Islet of Langerhans (tissue), 1 donor: Measurements from ENCODE around the gene ACAP3.

ENCODE experiments used
- FAIRE-seq: peaks from one replicate; lab custom pipeline; 2011; peaks lifted over from hg19 to GRCh38; lab: Jason Lieb, UNC

ACAP3 gene

DNA sequence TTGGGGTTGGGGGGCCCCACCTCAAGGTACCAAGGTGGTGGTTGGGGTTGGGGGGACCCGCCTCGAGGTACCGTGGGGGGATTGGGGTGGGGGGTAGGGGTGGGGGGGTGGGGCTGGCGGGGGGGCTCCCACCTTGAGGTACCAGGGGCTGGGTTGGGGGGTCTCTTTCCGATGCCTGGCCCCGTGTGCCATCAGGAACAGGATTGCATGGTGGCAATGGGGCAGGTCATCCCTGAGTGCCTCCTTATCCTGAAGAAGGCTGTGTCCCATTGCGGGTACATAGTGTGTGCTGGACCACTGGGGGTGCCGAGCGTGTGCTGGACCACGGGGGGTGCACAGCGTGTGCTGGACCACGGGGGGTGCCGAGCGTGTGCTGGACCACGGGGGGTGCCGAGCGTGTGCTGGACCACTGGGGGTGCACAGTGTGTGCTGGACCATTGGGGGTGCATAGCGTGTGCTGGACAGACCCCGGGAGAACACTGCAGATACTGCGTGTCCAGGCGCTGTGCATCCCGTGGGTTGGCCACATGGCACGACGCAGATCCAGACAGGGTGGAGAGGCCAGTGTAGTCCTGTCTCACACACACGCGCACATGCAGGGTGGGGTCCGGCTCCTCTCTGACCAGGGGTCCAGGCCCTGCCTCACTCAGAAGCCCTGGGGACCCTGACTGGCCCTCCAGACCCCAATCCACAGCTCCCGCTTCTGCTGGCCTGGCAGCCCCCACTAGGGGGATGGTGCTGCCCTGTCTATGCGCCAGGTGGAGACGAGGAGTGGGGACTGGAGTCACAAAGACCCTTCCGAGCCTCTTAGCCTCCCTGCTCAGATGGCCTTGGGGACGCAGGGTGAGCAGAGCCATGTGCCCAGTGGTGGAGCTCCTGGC, 23.3 kb downstream of the ACAP3 start:
- FAIRE-seq, result no peak

GRCh38 chr1:1283821-1284220, 23.9 kb downstream of the ACAP3 start:
- FAIRE-seq, result no peak

DNA sequence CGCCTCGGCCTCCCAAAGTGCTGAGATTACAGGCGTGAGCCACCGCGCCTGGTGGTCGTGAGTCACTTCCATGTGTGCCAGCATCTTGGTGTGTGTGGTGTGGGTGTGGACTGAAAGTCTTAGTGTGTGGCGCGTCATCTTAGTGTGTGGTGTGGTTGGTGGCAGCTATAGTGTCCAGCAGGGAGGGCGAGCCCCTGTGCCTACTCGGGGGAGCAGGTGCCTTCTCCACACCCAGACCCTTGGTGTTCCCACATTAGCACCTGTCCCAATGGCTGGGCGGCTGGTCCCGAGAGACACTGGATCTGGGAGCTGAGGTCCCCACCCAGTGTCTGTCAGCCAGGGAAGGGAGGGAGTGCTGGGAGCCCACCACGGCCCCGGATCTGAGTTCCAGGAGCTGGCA, 24.7 kb downstream of the ACAP3 start:
- FAIRE-seq, result no peak

- no peak for FAIRE-seq
These were observed 26.0 kb downstream of the ACAP3 start for GRCh38 chr1:1281533-1282321.

- FAIRE-seq, result no peak
These were observed 26.8 kb downstream of the ACAP3 start for GRCh38 chr1:1280782-1281481.

GRCh38 chr1:1279028-1279427, 28.7 kb downstream of the ACAP3 start:
- no peak for FAIRE-seq

GRCh38 chr1:1278620-1279019, 29.1 kb downstream of the ACAP3 start:
- FAIRE-seq, result no peak

DNA sequence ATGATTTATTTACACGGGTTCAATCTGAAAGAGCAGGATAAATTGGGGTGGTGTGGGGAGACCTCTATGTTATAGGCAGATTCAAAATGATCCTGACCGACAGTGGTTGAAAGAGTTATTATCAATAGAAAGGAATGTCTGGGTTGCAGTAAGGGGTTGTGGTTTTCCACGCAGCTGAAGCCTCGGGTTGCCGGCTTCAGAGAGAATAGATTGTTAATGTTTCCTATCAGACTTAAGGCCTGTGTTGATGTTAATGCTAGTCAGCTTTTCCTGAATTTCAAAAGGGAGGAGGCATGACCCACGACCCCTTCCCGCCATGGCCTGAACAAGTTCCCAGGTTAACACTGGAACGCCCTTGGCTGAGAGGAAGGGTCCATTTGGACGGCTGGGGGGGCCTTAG, 31.9 kb downstream of the ACAP3 start:
- no peak for FAIRE-seq

DNA sequence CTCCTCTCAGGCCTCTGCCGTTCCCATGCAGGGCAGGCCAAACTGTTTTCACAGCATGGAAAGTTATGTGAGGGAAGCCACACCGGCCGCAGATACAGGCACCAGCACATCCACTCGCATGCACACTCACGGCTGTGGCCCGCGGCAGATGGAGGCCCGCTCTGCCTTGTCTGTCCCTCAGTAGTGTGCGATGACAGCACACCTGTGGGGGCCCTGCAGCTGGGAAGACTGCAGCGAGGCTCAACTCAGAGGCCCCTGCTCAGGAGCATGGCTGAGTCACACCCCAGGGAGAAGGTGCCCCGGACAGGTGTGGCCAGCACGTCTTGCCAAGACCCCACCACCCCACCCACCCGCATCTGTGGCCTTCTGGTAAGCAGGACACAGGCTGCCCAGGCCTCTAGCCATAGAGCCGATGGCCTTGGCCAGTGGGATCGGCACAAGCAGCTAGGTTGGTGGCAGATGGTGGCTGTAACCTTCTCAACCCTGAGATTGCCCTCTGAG, 32.7 kb downstream of the ACAP3 start:
- FAIRE-seq, result no peak

DNA sequence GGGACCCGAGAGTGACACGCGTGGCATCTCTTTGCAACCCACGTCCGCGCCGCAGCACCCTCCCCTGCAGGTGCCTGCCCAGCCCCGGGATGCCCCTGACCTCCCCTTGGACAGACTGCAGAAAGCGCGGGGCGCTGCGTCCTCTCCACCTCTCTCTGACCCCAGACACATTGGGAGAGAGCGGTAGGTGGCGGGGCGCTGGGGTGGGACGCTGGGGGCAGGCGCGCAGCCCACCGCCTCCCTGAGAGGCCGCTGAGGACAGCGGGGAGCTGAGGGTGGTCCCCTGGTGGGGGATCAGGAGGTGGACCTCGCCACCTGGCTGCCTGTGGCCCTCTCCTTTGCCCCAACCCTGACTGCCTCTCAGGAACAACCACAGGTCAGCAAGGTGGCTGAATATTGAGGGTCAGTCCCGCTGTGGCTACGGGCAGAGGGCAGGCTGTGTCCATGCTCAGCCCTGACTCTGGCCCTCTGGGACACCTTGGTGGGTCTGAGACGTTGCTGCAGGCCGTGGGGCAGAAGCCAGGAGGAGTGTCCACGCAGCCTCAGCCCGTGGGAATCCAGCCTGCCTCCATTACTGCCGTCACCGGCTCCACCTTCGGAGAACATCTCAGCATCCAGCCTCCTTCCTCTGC, 33.3 kb downstream of the ACAP3 start:
- FAIRE-seq, result no peak

DNA sequence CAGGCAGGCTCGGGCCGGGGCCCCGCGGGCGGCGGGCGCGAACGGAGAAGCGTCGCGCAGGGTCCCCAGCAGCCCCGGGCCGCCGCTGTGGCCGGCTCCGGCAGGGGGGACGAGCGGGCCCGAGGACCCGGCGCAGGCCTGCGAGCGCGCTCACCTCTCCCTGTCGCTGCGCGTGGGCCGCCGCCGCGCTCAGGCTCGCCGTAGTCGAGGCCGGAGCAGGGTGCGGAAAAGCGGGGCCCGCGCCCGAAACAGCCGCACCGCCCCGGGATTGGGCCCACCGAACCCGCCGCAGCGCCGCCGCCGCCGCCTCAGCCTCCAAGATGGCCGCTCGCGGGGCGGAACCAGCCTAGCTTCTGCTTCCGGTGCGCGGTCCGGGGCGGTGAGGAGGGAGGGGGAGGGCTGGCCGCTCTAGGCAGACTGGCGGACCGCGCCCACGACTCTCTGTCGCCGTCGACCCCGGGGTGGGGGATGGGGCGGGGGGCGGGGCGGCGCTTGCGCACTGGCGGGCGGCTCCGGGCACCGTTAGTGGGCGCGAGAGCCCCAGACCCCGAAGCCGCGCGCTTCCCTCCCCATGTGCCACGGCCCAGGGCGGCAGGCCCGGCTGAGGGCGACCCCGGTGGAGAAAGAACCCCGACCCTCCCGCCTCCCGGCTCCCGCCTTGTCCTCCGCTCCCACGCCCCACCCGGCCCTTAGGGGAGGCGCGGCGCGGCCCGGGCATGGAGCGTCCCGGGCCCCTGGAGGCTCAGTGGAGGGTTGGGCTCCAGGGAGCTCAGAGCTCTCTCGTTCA, 34.0 kb downstream of the ACAP3 start, which contains the start of gene UBE2J2:
Gene UBE2J2 (minus strand): TSS at position 343 of the 787 bp plus-strand sequence. CDS start 5,862 bp downstream, outside the sequence.
- no peak for FAIRE-seq

DNA sequence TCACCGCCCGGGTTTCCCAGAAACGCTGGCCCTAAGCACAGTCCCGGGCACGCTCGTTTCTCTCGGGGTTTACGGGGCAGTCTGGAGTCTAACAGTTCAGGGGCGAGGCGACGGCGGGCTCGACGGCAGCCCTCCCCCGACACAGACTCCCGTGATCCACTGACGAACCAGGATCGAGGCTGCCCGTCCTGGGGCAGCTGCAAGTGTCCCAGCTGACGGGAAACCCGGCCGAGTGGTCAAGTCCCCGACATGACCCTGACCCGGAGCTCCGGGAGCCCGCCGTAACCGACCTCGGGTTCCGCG, 34.6 kb downstream of the ACAP3 start:
- FAIRE-seq, result no peak

DNA sequence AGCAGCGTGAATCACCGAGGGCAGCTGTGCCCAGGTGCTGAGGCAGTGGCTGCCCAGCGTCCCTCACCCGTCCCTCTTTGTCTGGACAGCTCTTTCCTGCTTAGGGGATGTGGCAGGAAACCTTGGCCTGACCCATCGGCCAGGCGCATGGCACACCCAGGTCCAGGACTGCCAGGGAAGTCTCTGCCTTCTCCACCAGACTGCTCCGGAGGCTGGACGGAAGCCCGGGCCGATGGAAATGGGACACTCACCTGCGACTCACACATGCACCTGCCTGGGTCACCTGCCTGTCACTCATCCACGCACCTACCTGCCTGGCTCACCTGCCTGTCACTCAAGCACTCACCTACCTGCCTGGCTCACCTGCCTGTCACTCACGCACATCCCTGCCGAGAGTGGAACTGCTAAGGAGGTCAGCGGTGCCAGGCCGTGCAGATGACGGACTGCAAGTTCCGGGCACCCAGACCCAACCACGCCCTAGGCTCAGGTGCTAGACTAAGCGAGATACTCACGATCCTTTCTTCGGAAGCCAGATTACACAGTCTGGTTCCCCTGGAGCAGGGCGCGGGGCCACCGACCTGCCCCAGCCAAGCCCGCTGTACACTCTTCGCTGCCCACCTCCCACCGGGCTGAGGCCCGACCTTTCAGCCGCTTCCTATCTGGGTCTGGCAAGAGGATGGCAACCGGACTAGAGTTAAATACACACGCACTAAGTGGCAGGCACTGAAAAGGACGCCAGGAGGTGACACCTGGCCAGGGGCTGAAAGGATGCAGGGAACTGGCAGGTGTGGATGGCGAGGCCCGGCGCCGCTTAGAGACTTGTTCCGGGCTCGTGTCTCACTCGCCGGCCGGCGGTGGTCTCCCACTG, 35.2 kb downstream of the ACAP3 start:
- FAIRE-seq, result no peak

DNA sequence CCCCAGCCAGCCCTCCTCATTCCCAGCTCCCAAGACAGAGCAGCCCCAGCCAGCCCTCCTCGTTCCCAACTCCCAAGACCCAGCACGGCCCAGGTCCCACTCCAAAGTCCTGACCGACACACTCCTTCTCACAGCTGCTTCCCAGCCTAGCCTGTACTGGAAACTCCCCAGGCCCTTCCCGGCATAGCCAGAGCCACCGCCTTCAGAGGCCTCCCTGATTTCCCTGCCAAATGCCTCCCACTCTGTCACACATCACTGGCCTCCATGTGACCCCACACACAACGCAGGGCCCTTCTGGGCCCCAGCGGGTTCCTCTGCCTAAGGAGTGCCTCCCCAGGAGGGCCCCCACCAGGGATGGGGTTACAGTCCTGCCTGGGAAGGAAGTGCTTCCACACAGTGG, 36.9 kb downstream of the ACAP3 start:
- FAIRE-seq, result no peak

- FAIRE-seq, result no peak
These were observed 39.4 kb downstream of the ACAP3 start for GRCh38 chr1:1268284-1268682.

DNA sequence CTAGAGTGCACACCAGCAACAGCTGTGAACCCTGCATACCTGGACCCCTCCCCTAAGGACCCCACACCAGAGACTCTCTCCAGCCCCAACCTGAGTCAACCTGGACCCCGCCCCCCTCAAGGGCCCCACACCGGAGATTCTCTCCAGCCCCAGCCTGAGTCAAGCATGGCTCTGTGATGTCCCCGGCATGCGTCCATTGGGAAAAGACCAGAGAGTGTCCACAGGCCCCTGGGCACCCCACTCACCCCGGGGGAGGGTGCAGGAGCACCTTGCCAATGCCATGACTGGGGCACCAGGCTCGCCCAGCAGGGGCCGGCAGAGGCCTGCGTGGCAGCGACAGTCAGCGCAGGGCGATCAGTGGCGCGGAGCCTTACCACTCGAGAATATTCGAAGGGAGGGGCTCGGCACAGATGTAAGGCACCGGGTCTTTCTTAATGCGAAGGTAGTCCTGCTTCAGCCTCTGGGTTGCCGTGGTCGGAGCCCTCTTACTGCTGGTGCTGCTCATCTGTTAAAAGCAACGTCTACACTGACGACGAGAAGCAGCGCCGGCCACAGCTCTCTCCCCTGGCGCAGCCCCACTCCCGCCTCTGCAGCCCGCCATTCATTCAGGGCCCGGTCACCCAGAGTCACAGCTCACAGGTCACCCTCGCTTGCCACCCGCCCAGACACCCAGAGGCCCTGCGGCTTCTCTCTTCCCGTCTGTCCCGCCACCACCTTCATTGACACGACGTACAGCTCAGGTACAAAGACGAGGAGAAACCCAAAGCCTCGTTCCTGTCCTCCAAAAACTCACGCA, 40.0 kb downstream of the ACAP3 start:
- no peak for FAIRE-seq

DNA sequence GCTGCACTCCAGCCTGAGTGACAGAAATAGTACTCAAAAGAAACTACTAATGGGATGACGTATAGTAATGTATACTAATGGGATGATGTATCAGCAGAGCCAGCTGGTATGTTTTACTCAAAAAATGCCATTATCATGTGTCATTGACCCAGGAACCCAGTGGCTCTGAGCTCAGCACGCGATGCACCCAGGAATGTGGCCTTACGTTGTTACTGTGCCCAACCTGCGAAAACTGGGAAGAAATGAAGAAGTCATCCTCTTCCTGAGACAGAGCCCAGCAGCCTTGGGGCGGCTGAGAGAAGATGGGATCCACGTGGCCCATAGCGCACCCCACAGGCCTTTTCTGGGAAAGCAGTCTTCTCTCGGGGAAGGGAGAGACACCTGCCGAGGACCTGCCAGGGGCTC, 42.9 kb downstream of the ACAP3 start:
- FAIRE-seq, result no peak

GRCh38 chr1:1264026-1264425, 43.7 kb downstream of the ACAP3 start:
- FAIRE-seq, result no peak

- FAIRE-seq, result no peak
These were observed 45.0 kb downstream of the ACAP3 start for GRCh38 chr1:1262758-1263157.

- no peak for FAIRE-seq
These were observed 45.7 kb downstream of the ACAP3 start for GRCh38 chr1:1262071-1262470.
